ENCODE data around the gene SOX15. TPM values are rescaled to one million over a fixed set of nuclear protein-coding genes. Genes with fewer than 3 reads are reported as not detected.

SOX15 gene
- total and polyA plus RNA-seq, 2 of the 13 experiments (the other 11 are each of a cell fraction or from before 2014, with no cell fraction given): 0.07 to 0.18 TPM

DNA sequence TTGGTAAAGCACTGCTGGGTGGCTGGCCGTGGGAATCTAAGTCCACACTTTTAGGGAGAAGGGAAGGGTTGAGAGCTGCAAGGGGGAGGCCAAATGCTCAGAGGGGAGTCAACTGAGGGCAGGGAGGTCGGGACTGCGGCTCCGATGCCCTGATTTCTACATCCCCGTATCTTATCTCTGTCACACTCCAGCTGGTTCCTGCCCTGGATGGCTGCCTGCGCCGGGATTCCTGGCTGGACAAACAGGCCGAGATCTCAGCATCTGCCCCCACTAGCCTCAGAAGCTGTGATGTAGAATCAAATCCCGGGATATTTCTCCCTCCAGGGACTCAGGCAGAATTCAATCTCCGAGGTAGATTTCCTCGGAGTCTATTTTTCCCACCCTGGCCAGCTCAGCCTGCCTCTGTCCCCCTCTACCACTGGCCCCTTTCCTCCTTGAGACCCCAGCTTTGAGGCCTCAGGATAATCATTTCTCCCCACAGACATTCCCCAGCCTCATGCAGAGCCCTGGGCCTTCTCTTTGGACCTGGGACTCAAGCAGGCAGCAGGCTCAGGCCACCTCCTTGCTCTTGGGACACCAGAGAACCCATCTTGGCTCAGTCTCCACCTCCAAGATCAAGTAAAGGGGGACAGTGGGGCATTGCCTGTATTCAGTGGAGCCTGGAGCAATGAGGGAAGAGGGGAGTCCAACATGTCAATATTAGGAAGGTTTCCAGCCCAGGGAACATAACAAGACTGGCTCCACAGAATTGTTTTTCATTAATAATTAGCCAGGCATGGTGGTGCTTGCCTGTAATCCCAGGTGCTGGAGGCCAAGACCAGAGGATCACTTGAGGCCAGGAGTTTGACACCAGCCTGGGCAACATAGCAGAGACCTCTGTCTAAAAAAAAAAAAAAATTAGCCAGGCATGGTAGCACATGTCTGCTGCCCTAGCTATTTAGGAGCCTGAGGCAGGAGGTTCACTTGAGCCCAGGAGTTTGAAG is 41.8 kb upstream of the SOX15 start (continued):
- TF ChIP-seq, protein P1, sequence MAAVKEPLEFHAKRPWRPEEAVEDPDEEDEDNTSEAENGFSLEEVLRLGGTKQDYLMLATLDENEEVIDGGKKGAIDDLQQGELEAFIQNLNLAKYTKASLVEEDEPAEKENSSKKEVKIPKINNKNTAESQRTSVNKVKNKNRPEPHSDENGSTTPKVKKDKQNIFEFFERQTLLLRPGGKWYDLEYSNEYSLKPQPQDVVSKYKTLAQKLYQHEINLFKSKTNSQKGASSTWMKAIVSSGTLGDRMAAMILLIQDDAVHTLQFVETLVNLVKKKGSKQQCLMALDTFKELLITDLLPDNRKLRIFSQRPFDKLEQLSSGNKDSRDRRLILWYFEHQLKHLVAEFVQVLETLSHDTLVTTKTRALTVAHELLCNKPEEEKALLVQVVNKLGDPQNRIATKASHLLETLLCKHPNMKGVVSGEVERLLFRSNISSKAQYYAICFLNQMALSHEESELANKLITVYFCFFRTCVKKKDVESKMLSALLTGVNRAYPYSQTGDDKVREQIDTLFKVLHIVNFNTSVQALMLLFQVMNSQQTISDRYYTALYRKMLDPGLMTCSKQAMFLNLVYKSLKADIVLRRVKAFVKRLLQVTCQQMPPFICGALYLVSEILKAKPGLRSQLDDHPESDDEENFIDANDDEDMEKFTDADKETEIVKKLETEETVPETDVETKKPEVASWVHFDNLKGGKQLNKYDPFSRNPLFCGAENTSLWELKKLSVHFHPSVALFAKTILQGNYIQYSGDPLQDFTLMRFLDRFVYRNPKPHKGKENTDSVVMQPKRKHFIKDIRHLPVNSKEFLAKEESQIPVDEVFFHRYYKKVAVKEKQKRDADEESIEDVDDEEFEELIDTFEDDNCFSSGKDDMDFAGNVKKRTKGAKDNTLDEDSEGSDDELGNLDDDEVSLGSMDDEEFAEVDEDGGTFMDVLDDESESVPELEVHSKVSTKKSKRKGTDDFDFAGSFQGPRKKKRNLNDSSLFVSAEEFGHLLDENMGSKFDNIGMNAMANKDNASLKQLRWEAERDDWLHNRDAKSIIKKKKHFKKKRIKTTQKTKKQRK (IDR thresholded peaks at IDR 0.05; ENCODE audit: low read length): no peak
- TF ChIP-seq POGZ (CRISPR knock-in tag; IDR thresholded peaks at IDR 0.05): no peak
- 0 out of 2 replicates have a peak, but pooled peaks have one; percentile 13 for TF ChIP-seq ETV5 (CRISPR knock-in tag; IDR thresholded peaks at IDR 0.05; ENCODE audit: borderline replicate concordance)
- no peak for TF ChIP-seq ZNF253 (CRISPR knock-in tag; IDR thresholded peaks at IDR 0.05; ENCODE audit: borderline replicate concordance)
- TF ChIP-seq SAP130 (CRISPR knock-in tag; IDR thresholded peaks at IDR 0.05; ENCODE audit: low read depth): peak; percentile 31; the same call in 1 of the 2 replicates
- TF ChIP-seq, protein P2, sequence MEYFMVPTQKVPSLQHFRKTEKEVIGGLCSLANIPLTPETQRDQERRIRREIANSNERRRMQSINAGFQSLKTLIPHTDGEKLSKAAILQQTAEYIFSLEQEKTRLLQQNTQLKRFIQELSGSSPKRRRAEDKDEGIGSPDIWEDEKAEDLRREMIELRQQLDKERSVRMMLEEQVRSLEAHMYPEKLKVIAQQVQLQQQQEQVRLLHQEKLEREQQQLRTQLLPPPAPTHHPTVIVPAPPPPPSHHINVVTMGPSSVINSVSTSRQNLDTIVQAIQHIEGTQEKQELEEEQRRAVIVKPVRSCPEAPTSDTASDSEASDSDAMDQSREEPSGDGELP (IDR thresholded peaks at IDR 0.05; ENCODE audit: borderline replicate concordance, low read depth): peak; percentile 79; the same call in 1 of the 2 replicates
- TF ChIP-seq, protein P3, sequence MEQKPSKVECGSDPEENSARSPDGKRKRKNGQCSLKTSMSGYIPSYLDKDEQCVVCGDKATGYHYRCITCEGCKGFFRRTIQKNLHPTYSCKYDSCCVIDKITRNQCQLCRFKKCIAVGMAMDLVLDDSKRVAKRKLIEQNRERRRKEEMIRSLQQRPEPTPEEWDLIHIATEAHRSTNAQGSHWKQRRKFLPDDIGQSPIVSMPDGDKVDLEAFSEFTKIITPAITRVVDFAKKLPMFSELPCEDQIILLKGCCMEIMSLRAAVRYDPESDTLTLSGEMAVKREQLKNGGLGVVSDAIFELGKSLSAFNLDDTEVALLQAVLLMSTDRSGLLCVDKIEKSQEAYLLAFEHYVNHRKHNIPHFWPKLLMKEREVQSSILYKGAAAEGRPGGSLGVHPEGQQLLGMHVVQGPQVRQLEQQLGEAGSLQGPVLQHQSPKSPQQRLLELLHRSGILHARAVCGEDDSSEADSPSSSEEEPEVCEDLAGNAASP (CRISPR knock-in tag; IDR thresholded peaks at IDR 0.05; ENCODE audit: borderline replicate concordance): peak; percentile 55; the same call in 1 of the 2 replicates
- TF ChIP-seq ZNF605 (CRISPR knock-in tag; IDR thresholded peaks at IDR 0.05): 0 out of 2 replicates have a peak, but pooled peaks have one; percentile 35
- TF ChIP-seq CBX1 (IDR thresholded peaks at IDR 0.05; ENCODE audit: low read depth): no peak
- no peak for TF ChIP-seq ZFP36 (IDR thresholded peaks at IDR 0.05; ENCODE audit: borderline replicate concordance, low read depth, low read length, partially characterized antibody)
- no peak for TF ChIP-seq ZNF160 (CRISPR knock-in tag; IDR thresholded peaks at IDR 0.05)
- no peak for TF ChIP-seq HOXD1 (CRISPR knock-in tag; IDR thresholded peaks at IDR 0.05)
- TF ChIP-seq MTF2 (CRISPR knock-in tag; IDR thresholded peaks at IDR 0.05; ENCODE audit: borderline replicate concordance): no peak
- TF ChIP-seq RFXAP (CRISPR knock-in tag; IDR thresholded peaks at IDR 0.05; ENCODE audit: borderline replicate concordance): no peak
- TF ChIP-seq CHCHD3 (CRISPR knock-in tag; IDR thresholded peaks at IDR 0.05): no peak
- no peak for TF ChIP-seq ZNF549 (CRISPR knock-in tag; IDR thresholded peaks at IDR 0.05)
- no peak for TF ChIP-seq MIER3 (CRISPR knock-in tag; IDR thresholded peaks at IDR 0.05; ENCODE audit: borderline replicate concordance)
- TF ChIP-seq XRCC5 (optimal IDR thresholded peaks at IDR 0.05; ENCODE audit: low read length): no peak
- peak; percentile 57 for TF ChIP-seq HIVEP1 (CRISPR knock-in tag; IDR thresholded peaks at IDR 0.05)
- TF ChIP-seq THYN1 (CRISPR knock-in tag; IDR thresholded peaks at IDR 0.05; ENCODE audit: borderline replicate concordance, low read depth): no peak

Measured in HepG2 (cell line).